Umbilical cord (tissue), 1 donor: Measurements from ENCODE around the gene SLC25A12. TPM values are rescaled to one million over a fixed set of nuclear protein-coding genes. Genes with fewer than 3 reads are reported as not detected.

ENCODE experiments used
- total RNA-seq: library from RNA; depleted of rRNA; stranded (reverse); fragments of >200 nt; gene quantifications from one replicate; pipeline ENCODE4 v1.2.3, GENCODE V29; 2014; ENCODE audit warnings: low replicate concordance; ENCODE audit not compliant: insufficient read depth

The SLC25A12 gene
- total RNA-seq, 1 donor from 2014 or later = 32.0 TPM

Other genes starting within 250 kb of the SLC25A12 start
- 88.8 TPM for gene DYNC1I2, start 206.8 kb downstream of the SLC25A12 start, total RNA-seq
- gene HAT1, start 28.2 kb upstream of the SLC25A12 start, total RNA-seq = 43.3 TPM
- 6.3 TPM for gene METAP1D, start 105.7 kb upstream of the SLC25A12 start, total RNA-seq
- gene DLX1, start 191.3 kb upstream of the SLC25A12 start, total RNA-seq = 0.48 TPM
- gene DLX2, start 208.7 kb upstream of the SLC25A12 start, total RNA-seq = 0.96 TPM